CD4-positive, alpha-beta T cell treated with Interleukin-15 for 1 hour (primary cell): Measurements from ENCODE around the gene ANKRD18B.
"Not testable (repeated sequence)": the region's sequence is repeated elsewhere in the genome, so short reads cannot be mapped to it uniquely, and the experiment has no call there.

Source experiments
- DNase-seq: peaks from one replicate; pipeline ENCODE4 v3.0.0-alpha.2; 2020

Gene ANKRD18B

DNA sequence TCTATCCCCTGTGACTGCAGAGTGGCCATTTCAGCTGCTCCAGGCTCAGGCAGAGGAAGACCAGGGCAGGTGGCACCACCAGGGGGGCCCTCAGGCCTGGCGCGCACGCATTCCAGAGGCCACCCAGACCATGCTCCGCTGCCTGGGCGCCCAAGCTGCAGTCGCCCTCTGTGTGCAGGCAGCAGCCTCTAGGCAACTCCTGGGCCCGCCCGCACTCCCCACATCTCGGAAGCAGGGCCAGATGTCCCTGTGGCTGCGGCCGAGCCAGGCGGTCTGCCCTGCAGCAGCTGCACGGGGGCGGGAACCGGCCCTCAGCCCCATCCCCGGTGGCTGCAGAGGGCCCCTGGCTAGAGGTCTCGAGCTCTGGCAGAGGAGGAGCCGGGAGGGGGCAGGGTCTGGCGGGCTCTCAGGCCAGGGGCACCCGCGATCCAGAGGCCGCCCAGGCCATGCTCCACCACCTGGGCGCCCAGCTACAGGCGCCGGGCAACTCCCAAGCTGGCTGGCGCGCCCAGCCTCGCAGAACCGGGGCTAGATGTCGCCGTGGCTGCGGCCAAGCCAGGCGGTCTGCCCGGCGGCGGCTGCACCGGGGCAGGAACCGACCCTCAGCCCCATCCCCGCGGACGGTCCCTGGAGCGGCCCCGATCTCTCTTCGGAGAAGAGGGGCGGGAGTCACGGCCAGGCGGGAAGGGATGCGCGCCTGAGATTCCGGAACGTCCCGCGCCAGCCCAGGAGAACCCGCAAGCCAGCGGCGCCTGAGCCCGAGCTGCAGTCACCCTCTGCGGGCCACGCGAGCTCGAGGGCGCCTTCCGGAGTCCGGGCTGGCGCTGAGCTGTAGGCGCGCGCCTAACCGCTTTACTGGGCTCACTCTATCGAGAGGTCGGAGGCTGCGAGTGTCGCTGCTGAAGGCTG lies at the start of gene ANKRD18B:
ANKRD18B (plus strand) TSS at position 855 of the 909 bp plus-strand sequence. CDS start 239 bp downstream, outside the sequence.
- not testable (repeated sequence) for DNase-seq

DNA sequence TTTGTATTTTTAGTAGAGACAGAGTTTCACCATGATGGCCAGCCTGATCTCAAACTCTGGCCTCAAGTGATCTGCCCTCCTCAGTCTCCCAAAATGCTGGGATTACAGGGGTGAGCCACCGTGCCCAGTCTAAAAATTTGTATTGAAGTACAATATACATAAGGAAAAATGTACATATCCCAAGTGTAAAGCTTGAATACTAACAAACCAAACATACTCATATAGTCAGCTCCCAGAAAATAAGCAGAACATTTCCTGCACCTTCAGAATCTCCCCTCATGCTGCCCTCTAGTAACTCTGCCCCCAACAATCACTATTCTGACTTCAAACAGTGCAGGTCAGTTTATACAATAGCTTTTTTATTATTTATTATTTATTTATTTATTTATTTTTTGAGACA lies 48.7 kb upstream of the ANKRD18B start:
- no peak for DNase-seq

DNA sequence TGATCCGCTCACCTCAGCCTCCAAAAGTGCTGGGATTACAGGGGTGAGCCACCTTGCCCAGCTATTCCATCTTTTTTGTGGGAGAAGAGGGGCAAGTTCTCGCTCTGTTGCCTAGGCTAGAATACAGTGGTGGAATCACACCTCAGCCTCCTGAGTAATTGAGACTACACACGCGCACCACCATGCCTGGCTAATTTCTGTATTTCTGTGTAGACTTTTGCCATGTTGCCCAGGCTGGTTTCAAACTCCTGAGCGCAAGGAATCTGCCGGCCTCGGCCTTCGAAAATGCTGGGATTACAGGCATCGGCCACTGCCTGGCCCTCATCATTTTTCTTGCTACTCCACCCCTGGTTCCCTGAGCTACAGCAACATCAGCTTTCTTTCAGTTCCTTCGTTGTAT lies 47.5 kb upstream of the ANKRD18B start:
- no peak for DNase-seq

DNA sequence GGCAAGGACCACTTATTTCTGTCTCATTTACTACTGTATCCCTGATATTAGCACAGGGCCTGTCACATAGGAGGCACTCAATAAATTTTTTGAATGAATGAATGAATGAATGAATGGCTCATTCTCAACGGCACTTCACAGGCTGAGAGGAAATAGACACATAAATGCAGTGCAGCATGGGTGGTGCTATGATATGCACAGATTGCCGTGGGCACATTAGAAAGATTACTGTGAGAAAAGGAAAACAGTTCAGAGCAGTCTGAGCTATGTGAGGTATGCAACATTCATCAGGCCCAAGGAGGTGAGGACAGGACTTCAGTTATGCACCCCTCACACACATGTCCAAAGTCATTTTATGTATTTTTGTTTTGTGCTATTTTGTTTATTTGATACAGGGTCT lies 43.9 kb upstream of the ANKRD18B start:
- no peak for DNase-seq

DNA sequence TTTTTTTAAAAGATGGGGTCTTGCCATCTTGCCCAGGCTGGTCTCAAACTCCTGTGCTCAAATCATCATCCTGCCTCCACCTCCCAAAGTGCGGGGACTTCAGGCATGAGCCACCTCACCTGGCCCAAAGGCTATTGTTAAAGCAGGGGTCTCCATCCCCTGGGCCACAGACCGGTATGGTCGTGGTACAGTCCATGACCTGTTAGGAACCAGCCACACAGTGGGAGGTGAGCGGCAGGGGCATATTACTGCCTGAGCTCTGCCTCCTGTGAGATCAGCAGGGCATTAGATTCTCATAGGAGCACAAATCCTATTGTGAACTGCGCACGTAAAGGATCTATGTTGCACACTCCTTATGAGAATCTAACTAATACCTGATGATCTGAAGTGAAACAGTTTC lies 43.1 kb upstream of the ANKRD18B start:
- DNase-seq, result no peak

DNA sequence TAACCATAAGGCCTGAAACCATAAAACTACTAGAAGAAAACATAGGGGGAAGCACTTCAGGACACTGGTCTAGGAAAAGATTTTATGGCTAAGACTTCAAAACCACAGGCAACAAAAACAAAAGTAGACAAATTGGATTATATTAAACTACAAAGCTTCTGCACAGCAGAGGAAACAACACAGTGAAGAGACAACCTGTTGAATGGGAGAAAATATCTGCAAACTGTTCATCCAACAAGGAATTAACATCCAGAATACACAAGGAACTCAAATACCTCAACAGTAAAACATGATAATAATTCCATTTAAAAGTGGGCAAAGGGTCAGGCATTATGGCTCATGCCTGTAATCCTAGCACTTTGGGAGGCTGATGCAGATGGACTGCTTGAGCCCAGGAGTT lies 38.7 kb upstream of the ANKRD18B start:
- DNase-seq, result not testable (repeated sequence)

DNA sequence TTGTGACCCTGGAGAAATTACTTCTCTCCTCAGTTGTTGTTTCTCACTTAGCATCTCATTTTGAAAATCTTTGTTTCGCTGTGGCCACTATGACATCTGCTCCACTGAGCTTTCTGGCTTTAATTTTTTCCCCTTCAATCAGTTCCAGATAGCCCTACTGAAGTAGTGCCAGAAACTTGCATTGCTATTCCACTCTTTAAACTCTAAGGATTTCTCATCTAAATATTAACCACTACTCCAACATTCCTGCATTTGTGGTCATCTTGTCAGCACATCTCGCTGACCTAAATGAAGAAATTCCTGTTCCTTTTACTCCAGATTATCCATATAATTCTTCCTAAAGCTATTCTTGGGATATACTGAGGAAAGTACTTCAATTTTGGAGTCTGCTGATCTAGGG lies 35.0 kb upstream of the ANKRD18B start:
- DNase-seq, result no peak

DNA sequence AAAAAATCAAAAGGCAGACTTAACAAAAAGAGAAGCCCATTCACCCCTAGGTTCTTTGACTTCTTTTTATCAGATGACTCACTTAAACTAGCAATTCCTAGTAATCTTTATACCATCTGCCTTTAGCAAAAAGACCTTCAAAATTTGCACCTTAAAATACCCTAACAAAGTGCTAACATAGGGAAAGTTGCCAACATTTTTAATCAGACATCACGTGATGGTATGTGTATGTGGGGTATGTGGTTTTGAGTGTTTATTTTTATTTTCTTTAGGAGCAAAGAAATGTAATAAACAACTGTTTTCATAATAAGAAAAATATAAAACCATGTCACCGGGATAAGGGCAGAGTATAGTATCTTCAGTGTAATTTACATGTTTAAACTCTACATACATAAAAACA lies 30.2 kb upstream of the ANKRD18B start:
- DNase-seq, result not testable (repeated sequence)

DNA sequence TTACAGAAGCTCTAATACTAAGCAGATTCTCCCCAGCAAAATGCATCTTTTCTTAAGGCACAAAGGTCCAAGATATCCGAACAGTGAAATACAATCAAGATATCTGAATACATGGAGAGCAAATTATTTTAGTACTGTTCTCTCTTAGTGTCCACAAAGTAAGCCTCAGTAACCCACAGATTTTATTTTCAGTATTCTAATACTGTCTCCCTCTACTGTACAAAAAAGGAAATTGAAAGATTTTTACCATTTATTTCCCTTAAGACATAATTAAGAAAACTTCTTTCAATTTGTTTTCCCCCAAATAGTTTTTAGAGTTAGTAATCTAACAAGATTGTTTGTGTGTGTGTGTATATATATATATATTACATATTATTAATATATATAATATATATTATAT lies 25.7 kb upstream of the ANKRD18B start:
- no peak for DNase-seq

DNA sequence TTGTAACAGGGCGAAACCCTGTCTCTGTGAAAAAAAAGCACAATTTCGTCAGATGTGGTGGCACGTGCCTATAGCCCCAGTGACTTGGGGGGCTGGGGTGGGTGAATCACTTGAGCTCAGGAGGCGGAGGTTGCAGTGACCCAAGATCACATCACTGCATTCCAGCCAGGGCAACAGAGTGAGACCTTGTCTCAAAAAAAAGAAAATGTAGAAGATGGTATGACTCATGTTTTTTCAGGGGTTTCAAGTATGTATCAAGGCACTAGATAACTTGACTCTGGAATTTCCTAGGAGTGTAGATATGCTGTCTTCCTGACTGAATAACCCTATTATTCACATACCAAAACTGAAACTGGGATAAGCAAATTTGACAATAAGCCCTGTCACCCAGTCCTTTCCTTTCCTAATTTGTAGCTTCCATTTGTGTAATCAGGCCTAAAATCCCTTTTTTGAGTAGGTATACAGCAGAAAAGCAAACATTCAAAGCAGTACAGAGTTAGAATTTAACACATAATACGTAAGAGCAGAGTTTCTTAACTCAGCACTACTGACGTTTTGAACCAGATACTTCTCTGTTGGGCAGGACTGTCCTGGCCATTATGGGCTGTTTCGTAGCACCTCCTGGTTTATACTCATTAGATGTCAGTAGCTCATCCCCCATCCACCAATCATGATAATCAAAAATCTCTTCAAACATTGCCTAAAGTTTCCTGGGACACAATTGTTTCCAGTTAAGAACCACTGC lies 17.3 kb upstream of the ANKRD18B start:
- no peak for DNase-seq

DNA sequence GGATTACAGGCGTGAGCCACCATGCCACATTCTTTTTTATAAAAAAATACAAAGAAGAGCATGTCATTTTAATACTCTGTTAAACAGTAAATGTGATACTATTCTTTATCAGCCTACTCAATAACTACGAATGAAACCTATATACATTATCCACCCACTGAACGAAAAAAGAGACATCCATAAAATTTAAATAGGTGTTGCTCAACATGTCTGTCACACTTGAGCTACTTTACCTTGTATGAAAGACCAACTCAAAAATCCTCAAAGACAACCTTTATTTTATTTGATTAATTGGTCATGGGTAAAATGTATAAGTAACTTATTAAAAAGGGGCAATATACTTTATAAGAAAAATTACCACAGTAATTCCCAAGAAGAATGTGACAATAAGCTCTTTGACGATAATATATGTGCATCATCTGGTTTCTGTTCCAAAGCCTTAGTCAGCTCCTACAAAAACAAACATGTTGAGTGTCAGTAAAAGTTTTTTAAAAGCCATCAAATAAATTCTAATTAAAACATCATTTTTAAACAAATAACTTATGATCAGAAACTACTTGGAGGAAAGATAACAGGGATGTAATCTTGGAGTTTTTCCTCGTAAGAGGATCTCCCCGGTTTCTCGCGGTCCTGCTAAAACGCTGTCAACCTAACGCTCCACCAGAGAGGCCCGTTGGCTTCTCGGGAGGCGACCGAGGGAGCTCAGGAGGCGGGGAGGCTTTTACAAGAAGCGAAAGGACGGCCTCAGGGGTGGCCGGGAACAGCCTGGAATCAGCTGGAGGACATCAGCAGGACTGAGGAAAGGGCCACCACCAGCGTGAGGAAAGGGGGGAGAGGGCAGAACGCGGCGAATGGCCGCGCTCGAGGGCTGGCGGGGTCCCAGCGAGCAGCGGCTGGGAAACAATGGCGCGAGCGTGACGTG lies 13.5 kb upstream of the ANKRD18B start:
- DNase-seq, result peak; percentile 24

DNA sequence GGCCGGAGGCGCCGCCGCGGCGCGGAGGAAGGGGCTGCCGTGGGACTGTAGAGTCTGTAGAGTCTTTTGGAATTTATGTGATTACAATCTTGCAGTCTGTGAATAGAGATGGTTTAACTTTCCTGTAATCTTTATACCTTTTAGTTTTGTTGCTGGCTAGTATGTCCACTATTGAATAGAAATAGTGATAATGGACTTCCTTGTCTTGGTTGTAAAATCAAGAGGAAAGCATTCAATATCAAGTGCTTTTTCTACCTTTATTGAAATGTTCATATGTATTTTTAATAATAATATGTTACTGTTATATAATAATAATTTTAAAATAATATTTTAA lies 12.9 kb upstream of the ANKRD18B start:
- not testable (repeated sequence) for DNase-seq

DNA sequence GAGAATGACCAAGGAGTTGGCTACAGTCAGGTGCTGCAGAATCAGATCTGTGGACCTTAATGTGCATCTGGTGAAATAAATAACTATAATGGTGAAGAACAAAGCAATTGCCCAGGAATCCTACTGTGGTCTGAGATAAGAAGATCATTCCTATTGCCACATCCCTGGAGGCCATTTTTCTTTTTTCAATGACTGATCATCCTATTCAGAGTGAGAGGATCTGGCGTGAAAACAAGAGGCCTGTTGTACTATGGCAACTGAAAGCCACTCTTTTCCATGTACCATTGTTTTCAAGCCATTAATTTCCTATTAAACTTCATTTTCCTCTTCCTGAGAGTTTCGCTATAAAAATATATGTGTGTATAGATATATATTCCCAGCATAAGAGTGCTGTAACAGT lies 11.5 kb upstream of the ANKRD18B start:
- DNase-seq, result not testable (repeated sequence)

DNA sequence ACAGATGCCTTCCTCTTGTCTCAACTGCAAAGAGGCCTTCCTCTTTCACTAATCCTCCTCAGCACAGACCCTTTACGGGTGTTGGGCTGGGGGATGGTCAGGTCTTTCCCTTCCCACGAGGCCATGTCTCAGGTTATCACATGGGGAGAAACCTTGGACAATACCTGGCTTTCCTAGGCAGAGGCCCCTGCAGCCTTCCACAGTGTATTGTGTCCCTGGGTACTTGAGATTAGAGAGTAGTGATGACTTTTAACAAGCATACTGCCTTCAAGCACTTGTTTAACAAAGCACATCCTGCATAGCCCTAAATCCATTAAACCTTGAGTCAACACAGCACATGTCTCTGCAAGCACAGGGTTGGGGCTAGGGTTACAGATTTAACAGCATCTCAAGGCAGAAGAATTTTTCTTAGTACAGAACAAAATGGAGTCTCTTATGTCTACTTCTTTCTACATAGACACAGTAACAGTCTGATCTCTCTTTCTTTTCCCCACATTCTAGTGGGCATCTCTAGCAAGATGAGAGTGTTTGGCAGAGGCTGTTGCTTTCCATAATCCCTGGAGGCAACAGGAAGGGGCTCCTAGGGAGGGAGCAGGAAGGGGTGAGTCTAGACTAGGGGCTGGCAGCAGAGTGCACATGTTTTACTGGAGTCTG lies 8.6 kb upstream of the ANKRD18B start:
- not testable (repeated sequence) for DNase-seq

DNA sequence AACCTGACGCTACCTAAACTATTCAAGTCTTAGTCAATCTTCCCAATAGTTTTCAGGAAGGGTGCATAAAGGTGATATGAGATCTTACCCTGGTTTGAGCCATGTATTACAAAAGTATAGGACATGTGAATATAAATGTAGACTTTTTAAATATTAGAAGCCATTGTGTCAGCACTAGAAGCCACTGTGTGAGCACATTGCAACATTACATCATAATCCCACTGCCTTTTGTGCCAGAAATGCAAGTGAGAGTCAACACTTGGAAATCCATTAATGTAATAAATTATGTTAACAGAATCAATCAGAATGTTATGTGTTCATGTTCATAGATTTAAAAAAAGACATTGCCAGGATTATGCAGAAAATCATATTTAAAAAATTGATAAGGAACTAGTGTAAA lies 7.7 kb upstream of the ANKRD18B start:
- not testable (repeated sequence) for DNase-seq

DNA sequence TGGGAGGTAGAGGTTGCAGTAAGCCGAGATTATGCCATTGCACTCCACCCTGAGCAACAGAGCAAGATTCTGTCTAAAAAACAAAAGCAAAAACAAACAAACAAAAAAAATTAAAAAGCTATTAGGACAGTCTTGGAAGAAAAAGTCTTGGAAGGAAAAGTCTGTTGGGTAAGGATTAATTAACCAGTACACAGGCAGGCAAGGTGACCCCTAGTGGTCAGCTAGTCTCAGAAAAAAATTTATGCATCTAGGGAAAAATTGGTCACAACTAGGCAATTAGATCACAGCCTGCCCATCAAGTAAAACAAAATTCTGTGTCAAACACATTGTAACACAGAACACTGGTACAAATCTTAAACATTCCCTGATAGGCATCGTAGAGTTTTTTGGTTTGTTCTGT lies 6.7 kb upstream of the ANKRD18B start:
- DNase-seq, result no peak

DNA sequence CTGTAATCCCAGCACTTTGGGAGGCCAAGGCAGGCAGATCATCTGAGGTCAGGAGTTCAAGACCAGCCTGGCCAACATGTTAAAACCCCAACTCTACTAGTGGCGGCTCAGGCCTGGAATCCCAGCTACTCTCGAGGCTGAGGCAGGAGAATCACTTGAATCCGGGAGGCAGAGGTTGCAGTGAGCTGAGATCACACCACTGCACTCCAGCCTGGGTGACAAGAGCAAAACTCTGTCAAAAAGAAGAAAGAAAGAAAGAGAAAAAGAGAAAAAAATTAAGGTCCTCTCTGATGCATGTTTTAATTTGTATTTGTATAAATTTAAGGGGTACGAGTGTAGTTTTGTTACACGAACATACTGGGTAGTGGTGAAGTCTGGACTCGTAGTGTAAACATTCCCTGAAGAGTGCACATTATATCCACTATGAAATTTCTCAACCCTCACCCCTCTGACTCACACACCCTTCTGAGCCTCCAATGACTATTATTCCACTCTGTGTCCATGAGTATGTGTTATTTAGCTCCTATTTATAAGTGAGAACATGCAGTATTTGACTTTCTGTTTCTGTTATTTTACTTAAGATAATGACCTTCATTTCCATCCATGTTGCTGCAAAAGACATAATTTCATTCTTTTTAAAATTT lies 6.0 kb upstream of the ANKRD18B start:
- not testable (repeated sequence) for DNase-seq

DNA sequence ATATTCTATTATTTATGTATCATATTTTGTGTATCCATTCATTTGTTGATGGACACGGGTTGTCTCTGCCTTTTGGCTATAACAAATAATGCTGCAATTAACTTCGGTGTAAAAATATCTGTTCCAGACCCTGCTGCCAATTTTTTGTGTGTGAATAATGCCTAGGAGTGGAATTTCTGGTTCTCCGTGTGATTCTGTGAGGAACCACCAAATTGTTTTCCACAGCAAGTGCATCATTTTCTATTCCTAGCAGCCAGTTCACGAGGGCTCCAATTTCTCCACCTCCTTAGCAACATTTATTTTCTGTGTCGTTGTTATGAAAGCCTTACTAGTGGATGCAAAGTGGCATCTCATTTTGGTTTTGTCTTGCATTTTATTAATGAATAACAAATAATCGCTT lies 2.2 kb upstream of the ANKRD18B start:
- DNase-seq, result not testable (repeated sequence)

DNA sequence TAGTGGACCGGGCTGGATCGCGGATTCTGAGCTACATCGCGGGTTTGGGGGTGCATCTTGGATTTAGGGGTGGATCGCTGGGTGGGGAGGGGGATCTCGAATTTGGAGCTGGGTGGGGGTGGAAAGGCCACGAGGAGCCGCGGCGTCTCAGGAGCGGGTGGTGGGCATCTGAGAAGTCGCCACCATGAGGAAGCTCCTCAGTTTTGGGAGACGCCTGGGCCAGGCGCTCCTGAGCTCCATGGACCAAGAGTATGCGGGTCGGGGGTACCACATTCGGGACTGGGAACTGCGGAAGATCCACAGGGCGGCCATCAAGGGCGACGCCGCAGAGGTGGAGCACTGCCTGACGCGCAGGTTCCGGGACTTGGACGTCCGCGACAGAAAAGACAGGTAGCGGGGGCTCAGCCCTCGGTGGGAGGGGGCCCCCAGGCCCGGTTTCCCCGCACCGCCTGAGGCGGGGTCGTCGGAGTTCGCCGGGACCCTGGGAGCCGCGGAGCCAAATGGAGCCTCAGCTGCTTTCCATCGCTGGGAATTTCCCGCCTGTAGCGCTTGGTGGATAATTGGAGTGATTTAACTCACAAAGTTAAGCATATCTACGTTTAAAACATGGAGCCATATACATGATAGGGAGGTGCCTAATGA lies 376 bp downstream of the ANKRD18B start:
- DNase-seq, result no peak

DNA sequence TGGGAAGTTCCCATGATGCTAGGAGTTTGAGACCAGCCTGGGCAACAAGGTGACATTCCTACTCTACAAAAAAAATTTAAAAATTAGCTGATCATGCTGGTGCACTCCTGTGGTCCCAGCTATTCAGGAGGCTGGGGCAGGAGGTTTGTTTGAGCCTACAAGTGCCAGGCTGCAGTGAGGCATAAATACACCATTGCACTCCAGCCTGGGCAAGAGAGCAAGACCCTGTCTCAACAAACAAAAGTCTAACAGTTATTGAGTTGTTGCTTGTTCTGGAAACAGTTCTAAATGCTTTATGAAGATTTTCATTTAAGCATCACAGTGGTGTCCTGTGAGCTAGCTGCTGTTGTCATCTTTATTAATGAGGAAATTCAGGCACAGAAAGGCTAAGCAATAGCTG lies 4.0 kb downstream of the ANKRD18B start:
- not testable (repeated sequence) for DNase-seq

DNA sequence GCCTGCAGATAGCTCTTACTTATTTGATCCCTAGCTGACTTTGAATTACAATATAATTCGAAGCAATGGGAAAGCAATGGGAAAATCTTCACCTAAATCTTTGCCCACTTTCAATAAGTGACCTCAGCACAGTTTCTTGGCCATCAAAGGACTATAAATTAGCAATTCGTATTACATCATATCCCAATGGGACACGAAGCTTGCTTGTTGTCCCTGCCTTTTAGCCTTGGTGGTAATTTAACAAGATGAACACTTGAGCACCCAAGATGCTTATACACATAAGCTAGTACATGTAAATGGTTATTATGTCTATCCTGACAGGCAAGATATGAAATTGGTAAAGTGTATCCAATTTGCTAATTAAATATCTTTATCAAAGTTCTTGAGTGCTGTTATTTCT lies 9.9 kb downstream of the ANKRD18B start:
- DNase-seq, result not testable (repeated sequence)
